ENCODE measurements around the gene NDUFA8.
A peak's percentile ranks its signal among the peaks of the same experiment; 100 is the strongest.

NDUFA8 gene

DNA sequence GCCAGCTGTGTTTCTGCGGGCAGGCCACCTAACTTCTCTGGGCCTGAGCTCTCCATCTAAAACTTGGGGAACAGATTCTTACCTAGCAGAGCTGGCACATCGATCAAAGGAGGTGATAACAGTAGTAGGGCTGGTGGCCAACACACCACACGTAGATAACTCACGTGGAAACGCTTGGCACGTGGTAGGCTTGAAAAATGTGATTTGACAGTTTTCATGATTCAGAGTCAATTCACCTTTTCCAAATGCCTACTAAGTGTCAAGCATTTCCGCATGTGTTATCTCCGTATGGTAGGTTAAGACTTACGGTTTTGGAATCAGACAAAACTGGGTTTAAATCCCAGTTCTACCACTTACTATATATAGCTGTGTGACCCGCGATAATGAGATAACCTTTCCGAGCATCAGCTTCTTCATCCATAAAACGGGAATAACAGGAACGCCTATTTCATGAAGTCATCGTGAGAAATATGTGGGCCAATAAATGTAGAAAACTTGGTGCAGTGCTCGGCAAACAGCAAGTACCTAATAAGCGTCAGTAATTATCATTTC, 25.5 kb downstream of the NDUFA8 start:
- no peak for DNase-seq

DNA sequence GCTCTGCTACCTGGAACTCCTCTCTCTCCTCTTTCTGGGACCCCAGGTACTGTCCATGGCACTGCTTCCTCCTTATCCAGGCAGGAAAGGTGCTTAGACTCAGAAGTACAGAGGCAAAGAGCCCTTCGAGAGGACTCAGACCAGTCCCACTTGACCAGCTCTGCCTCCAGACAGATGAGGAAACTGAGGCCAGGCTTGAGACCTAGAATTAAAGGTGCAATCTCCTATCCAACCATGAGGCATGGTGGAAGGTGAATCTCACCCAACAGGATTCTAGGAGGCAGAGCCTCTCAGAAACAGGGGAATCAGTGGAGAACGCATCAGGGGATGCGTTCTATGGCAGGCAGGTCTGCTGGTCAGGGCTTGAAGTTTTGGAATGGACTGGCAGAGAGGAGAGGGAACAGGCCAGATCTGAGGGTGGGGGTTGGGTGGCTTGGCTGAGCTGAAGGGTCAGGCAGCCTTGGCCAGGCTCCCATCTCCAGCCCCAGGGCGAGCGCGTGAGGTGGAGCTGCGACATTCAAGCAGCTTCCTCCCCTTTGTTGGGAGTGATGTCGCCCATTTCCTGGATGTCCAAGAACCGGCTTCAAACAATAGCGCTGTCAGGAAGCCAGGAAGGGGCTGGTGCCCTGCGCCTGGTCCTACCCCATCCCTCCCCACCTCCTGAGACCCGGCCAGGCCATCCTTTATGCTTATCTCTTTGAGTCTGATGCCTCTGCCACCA, 26.2 kb downstream of the NDUFA8 start:
- no peak for DNase-seq

DNA sequence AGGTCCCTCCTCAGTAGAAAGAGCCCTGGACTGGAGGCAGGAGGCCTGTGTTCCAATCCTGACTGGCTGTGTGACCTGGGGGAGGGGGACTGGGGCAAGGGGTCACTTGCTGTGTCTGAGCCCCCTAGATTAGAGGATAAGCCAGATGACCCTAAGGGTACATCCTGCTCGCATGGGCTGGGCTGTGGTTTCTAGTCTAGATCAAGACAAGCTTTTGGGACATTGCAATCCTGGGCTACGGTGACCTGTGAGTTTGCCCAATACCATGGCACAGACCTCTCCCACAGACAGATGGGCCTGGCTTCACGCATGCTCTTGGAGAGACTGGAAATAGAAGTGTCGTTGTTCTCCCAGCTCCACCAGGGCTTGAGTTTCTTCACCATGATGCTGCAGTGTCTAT, 27.0 kb downstream of the NDUFA8 start:
- no peak for DNase-seq

DNA sequence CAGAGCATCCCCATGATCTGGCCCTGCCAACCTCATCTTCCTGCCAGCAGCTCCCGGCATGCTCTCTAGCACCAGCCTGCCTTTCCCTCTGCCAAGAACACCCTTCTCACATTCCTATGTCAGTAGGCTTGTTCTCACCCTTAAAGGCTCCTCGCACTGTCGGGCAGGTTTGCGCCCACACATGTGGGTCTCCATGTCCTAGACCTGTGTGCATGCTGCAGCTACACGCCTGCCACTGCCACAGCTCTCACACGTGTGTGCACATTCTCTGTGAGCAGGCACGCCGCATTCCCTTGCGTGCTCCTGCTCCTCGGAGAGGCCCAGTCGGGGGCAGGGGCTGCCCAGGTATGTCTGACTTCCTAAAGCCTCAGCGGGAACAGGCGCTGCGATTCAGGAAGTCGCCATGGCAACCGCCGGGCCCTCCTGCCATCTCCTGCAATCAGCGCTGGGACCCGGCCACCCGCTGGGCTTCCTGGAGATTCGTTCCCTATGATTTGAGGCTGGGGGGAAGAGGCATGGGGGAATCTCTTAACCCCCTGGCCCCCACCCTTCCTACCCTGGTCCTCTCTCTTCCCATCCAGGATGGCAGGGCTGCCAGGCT, 28.1 kb downstream of the NDUFA8 start:
- DNase-seq, result no peak

DNA sequence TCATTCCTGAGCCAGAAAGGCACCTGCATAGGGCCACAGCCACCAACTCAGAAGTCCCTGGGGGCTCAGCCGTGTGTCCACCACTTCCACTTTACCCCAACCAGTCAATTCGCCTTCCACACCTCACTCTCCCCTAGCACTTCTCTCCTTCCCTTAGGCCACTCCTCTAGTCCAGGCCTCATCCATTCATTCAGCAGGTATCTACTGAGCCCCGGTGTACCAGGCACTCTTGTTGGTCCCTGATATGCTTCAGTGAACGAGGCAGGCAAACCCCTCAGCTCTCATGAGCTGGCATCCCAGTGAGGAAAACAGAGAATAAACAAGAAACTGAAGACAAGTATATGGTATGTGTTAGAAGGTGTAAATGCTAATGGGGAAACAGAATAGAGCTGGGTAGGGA, 28.7 kb downstream of the NDUFA8 start:
- DNase-seq, result no peak

DNA sequence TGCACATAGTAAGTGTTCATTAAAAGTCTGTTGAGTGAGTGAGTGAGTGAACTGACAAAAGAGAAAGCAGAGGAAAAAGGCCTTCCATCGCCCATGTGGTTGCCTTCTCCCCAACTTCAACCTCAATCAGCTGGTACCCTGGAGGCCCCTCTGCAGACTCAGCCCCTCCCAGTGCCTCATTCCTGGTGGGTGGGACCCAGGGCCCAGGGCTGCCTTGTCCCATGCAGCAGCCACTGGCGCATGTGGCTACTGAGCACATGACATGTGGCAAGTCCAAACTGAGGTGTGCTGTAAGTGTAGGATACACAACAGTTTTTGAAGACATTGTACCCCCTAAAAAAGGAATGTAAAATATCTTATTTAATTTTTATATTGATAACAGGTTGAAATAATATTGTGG, 29.6 kb downstream of the NDUFA8 start:
- no peak for DNase-seq

DNA sequence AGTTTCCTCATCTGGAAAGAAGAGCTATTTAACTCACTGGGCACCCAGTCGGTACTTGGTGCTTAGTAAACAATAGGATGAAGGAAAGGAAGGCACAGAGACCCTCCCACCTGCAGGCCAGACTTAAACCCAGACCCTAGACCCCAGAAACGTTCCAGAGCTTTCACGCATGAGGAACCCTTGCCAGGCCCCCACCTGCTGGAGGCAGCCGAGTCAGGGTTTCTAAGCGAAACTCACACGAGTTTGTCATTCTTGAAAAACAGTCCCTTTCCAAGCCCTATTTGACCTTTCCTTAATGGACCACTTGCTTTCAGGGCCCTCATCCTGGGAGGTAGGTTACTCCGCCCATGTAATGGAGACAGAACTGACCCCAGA, 30.6 kb downstream of the NDUFA8 start:
- DNase-seq, result no peak

DNA sequence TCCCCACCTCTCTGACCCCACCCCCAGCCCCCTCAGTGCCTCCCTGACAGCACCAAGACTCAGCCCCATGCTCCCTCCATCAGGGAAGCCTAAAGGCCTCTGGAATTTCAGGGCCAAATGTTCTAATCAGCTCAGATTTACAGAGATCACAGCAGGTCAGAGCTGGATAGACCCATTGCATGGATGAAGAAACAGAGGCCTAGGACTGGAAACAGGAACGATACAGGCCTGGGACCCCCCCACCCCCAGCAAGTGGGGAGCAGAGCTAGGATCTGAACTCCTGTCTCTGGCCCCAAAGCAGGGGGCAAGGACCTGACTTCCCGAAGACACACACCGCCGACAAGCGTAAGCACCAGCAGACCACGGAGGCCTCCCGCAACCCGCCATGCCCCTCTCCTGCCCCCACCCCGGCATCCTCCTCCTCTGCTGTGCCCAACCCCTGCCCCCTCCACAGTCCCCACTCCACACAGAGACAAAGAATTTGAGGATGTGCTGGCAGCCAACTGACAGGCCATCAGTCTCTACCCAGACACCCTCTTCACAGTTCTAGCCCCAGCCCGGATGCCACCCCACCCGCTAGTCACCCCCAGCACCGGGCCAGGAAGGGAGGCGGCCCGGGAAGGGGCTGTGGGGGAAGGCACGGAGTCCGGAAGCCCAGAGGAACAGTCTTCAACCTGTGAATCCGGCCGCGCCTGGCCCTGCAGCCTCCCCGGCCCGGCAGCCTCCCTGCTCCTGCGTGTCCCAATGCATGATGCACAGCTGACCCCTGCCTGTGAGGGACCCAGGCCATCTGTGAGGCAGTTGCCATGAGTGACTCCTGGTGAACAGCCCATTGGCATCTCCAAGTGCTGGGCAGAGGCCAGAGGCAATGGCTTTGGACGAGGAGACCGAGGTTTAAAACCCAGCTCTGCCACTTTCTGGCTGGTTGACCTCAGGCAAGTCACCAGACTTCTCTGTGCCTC, 31.3 kb downstream of the NDUFA8 start:
- DNase-seq, result no peak

DNA sequence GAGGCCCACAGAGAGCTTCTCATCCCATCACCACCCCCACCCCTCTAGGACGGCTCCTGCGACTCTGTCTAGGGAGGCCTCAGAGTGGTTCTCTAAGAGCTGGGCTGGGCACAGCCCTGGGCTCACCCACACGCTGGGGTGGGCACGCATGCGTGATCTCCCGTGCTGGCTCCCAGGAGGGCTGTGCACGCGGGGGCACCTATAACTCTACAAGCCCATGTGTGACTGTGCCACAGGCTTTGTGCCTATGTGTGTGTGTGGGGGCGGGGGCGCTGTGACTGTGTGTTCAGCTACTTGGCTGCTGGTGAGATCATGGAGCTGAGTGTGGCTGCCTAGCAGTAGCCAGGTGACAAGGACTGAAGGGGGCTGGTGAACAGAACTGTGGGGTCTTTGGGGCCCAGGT, 32.2 kb downstream of the NDUFA8 start:
- DNase-seq, result no peak

DNA sequence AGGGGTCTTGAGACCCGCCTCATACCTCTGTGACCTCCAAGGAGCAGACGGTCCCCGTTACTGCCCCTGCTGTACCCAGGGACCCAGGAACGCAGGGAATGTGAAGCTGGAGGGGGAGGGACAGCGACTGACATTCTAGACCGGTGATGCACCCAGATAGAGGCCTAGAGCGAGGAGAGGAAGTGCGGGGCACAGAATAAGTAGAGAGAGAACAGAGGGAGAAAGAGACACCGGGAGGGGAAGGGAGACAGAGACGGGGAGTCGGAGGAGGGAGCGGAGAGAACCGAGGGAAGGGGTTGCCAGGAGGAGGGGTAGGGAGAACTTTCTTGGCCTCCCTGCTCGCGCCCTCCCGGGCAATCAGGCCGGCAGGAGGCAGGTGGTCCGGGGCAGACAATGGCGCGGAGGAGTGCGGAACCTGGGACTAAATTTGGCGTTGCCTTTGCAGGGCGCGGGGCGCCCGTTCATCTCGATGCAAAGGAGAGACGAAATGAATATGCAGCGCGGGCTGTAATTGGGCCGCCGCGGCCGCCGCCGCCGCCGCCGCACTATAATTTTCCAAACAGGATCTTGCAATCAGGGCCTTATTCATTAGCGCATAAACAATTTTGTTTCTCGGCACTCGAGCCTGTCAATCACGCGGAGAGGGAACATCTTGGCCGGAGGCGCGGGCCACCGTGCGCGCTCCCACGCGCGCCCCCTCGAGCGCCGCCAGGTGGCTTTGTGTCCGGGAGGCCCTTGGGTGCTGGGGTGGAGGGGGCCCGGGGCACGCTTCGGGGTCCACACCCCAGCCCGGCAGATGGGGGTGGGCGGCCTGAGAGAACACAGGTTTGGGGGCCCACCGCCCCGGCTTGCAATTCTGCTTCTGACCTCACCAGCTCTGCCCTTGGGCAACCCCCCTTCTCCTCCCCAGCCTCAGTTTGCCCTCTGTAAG, 33.0 kb downstream of the NDUFA8 start:
- no peak for DNase-seq

DNA sequence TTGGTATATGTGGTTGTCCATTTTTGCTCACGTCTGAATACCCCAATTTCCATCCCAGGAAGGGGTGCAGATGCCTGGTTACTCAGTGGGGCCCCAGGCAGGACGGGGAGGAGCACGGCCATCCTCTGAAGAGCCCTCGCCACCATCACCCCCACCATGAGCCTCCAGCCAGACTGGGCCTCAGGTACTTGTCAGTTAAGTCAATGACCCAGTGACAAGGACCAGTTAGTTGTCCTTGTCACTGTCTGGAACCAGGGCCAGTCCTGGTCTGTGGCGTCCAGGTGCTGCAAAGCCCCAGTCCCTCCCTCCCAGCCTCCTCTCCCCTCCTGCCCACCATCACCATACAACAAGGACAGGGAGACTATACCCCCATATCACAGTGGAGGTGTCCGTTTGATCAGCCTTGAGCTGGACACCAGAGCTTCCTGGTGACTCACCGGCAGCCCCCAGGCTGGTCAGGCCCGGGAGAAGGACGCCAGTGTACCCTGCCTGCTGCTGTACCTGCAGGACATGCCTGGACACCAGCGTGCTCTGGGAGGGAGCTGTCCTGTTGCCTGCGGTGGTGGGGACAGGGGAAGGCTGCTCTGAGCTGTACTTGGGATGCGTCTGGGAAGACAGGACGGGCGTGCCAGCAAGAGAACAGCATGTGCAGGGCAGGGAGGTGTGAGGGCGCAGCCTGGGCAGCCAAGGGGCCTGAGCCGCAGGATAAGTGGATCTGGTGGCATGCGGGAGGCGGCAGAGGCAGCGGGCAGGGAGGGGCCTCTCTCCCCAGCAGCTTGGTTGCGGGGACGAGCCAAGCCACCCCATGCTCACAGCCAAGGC, 33.9 kb downstream of the NDUFA8 start:
- DNase-seq, result no peak

DNA sequence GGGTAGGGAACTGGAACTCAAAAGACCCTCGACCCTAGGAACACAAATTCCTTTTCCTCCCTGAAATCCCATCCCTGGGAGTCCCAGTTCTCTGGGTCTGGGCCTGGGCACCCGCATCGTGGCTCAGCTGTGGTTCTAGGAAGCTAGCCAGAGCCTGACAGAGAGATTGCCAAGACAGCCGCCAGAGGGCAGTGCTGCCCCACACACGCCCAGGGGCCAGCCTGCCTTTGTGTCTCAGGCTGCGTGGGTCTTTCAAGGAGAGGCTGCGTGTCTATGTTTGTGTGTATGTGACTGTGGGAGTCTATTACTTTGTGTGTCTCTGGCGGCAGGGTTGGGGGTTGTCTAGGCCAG, 34.4 kb downstream of the NDUFA8 start:
- peak; percentile 68 for DNase-seq

DNA sequence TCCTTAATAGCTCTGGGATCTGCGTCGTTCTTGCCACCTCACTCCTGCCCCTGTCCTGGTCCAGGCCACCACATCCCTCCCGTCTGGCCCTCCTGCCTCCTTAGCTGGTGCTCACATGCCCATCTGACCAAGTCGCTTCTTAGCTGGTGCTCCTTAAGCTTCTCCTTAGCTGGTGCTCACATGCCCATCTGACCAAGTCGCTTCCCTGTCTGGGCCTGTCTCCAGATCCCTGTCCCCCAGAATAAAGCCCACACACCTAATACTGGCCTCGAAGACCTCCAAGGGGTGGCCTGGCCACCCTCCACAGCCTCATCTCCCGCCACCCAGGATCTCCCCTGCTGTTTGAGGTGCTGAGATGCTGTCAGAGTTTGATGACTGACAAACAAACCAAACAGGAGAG, 35.1 kb downstream of the NDUFA8 start:
- no peak for DNase-seq

DNA sequence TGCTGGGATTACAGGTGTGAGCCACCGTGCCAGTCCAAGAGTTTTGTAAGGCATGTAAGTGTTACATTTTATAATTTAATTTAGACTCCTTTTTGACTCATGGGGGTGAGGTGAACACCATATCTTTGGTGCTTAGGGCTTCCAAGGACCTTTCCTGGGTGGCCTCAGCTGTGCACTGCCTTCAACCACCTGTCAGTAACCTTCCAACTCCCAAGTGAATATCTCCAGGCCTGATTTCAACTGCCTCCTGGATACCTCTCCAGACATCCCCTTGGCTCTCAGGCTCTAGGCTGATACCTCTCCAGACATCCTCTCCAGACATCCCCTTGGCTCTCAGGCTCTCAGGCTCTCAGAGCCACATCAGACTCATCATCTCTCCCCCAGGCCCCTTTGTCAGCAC, 35.5 kb downstream of the NDUFA8 start:
- no peak for DNase-seq

DNA sequence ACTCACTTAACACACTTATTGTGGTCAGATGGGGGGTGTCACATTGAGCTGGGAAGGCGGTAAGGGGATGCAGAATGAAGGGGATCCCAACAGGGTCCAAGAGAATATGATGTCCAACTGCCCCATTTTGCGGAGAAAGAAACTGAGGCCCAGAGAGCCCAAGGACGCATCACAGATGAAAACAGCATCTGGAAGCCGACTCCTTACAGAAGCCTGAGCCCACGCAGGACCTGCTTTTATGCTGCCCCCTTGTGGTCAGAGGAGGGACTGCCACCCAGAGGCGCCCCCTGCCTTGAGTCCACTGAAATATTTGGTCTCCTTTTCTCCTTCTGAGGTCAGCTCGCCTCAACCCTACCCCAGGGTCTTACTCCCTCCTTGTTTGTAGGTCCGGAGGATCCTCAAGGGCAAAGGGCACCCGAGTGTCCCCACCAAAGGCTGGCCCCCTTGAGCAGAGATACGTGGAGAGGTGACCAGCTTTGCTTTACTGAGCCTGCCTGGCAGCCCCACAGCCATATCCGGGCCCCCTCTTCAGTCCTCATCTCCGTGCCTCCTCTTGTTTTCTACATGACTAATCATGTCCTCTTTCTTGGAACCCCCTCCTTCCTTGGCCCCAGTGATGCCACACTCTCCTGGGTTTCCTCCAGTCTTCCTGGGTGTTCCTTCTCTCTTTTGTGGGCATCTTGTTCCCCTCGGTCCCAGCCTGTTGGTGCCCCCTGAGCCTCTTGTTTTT, 36.5 kb downstream of the NDUFA8 start:
- peak; percentile 50 for DNase-seq

DNA sequence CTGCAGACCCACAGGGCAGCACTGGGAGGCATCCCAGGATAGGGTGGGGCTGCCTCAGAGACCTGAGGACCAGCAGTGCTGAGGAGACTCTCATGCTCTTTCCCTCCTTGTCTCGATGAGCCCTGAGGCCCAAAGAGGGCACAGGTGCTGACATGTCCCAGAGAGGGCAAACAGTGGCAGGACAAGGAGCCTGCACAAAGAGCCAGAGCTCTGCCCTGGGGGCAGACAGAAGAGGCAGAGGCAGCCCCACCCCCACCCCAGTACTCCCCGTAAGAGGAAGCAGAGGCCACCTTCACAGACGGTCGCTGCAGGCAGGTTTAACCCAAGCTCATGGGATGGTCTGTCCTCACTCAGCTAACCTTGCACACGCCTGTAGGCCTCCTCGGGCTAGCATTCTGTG, 37.1 kb downstream of the NDUFA8 start:
- no peak for DNase-seq

DNA sequence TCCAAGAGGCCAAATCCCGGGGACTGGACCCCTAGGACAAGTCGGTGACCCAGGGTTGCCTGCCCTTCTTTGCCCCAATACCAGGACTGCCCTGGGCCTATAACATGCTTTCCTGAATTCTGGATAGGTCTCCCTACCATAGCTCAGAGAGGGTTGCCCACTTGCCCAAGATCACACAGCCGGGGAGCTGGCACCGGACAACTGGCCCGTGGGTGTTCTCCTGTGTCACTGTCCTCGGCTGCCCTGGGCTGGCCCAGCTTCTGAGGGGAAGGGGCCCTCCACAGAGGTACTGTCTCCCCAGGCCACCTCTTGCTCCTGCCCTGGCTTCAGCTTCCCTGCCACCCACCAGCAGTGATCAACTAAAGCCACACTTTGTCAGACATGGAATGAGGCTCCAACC, 37.6 kb downstream of the NDUFA8 start:
- no peak for DNase-seq

DNA sequence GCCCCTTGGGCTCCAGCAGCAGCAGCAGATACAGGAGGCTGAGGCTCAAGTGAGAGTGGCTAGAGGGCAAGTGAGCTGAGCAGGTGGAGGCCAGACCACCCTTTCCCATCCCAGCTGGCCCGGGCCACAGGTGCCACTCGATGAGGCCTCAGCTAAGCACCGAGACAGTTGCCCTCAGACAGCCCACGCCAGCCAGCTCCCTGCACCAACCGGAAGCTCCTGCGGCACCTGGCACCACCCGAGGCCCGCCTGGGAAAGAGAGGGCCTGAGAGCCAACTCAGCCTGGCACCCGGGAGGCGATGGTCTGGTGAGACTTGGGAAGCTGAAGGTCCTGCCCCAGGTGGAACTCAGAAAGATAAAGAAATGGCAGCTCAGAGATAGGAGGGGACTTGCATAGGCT, 38.2 kb downstream of the NDUFA8 start:
- no peak for DNase-seq

DNA sequence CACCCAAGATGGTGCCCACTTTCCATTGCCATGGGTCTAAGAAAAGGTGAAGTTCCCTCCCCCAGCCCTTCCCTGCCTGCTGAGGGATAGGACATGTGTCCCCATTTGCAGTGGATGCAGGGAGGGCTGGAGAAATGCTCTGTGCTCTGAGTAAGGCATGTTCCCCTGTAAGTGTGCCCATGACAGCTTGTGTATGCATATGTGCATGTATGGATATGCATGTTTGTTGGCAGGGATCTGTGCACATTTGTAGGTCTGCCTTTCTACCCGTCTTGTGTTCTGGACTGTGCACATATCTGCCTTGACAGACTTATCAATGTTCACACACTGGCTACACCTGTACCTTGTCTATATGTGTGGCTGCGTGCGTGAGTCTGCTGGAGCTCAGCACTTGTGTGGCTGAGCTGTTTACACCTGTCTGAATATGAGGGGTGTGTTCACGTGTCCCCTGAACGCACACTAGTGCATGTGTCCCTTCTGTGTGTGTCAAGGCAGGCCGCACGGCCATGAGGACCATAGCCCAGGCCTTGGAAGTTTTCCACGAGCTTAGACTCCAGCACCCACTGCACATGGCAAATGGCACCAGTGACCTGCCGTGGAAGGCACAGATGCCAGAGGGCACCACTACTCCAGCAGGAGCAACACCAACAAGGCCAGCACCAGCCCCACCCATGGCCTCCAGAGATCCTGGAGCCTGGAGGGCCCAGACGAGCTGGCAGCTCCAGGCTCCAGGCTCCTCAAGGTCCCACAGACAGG, 39.1 kb downstream of the NDUFA8 start:
- no peak for DNase-seq

DNA sequence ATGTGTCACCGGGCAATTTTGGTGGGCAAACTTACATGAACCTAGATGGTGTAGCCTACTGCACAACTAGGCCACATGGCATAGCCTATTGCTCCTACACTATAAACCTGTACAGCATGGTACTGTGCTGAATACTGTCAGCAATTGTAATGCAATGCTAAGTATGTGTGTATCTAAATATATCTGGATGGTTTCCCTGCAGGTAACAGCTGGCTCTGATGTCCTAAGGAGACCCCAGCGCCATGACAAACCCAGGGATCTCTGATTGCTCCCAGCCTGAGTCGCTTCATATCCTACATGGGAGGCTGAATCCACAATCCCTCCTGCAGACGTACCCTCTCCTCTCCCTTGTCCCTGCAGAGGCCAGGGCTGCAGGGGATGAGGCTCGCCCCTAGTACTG, 39.9 kb downstream of the NDUFA8 start:
- no peak for DNase-seq

Data from GDM1 (cell line).